ENCODE results near the gene SKIC8. TPM values are rescaled to one million over a fixed set of nuclear protein-coding genes. Genes with fewer than 3 reads are reported as not detected.
A peak's percentile ranks its signal among the peaks of the same experiment; 100 is the strongest.

SKIC8 gene
- total and polyA plus RNA-seq, 2 of the 13 experiments (the other 11 are each of a cell fraction or from before 2014, with no cell fraction given): 69.5 to 70.6 TPM

DNA sequence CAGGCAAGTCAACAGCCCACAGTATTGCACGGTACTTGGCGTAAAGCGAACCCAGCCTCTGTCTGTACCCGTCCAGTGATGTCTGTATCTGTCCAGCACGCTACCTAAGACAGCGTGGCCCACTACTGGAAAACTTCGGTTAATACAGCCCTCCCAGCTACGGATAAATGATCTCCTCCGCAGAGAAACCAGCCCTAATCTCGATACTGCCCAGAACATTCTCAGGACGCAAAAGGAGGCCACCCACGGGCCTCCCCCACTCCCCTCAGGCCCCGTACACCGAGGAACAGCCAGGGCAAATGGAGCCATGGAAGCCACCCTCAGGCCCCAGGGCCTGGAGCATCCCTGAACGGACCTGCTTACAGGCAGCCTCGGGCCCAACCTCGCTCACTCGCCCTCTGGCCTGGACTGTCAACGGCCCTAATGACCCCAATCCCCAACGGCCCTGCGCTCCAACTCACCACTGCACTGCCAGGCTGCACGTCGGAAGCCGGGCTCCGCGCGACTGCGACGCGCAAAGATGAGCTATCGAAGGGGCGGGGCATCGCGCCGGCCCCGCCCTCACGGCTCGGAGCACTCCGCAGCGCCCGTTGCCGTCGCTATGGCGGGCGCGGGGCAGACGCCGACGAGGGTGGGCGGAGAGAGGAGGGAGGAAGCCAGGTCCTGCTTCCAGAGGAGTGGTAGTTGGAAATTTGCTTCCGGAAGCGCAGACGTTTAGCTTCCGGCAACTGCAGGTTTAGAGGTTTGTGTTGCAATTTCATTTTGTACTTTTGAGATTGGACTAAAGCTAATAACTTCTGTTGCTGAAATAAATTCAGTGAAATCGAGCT lies at the start of gene SKIC8 (continued):
- TF ChIP-seq KDM6A (CRISPR knock-in tag; IDR thresholded peaks at IDR 0.05; ENCODE audit: low read depth) (no peak), TCF7L2 (IDR thresholded peaks at IDR 0.05; ENCODE audit: low read depth, low read length) (no peak), HMGA1 (CRISPR knock-in tag; conservative IDR thresholded peaks at IDR 0.05) (no peak), KAT7 (CRISPR knock-in tag; IDR thresholded peaks at IDR 0.05; ENCODE audit: borderline replicate concordance) (0 out of 2 replicates have a peak, but pooled peaks have one; percentile 35), CAMTA2 (CRISPR knock-in tag; IDR thresholded peaks at IDR 0.05; ENCODE audit: borderline replicate concordance) (no peak), ZNF343 (CRISPR knock-in tag; IDR thresholded peaks at IDR 0.05) (peak; percentile 90), ZNF484 (CRISPR knock-in tag; IDR thresholded peaks at IDR 0.05; ENCODE audit: borderline replicate concordance, low read depth) (no peak), SMC3 (IDR thresholded peaks at IDR 0.05; ENCODE audit: low read length) (no peak), ZNF891 (CRISPR knock-in tag; IDR thresholded peaks at IDR 0.05) (peak; percentile 81; the same call in 1 of the 2 replicates), MTF2 (CRISPR knock-in tag; IDR thresholded peaks at IDR 0.05; ENCODE audit: borderline replicate concordance) (no peak), THYN1 (CRISPR knock-in tag; IDR thresholded peaks at IDR 0.05; ENCODE audit: borderline replicate concordance, low read depth) (no peak), GPN1 (CRISPR knock-in tag; IDR thresholded peaks at IDR 0.05; ENCODE audit: borderline replicate concordance) (0 out of 2 replicates have a peak, but pooled peaks have one; percentile 51), ZNF333 (CRISPR knock-in tag; IDR thresholded peaks at IDR 0.05; ENCODE audit: borderline replicate concordance) (no peak)
- TF ChIP-seq, protein P1, sequence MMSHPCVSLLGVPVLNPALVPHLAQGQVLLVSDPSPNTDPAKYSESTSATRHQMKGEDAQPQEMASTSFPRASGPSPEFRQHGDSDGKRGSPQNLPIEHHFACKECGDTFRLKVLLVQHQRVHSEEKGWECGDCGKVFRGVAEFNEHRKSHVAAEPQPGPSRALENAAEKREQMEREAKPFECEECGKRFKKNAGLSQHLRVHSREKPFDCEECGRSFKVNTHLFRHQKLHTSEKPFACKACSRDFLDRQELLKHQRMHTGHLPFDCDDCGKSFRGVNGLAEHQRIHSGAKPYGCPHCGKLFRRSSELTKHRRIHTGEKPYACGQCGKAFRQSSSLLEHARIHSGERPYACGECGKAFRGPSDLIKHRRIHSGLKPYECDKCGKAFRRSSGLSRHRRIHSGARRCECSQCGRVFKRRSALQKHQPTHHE (CRISPR knock-in tag; IDR thresholded peaks at IDR 0.05; ENCODE audit: borderline replicate concordance): no peak
- TF ChIP-seq, protein P2, sequence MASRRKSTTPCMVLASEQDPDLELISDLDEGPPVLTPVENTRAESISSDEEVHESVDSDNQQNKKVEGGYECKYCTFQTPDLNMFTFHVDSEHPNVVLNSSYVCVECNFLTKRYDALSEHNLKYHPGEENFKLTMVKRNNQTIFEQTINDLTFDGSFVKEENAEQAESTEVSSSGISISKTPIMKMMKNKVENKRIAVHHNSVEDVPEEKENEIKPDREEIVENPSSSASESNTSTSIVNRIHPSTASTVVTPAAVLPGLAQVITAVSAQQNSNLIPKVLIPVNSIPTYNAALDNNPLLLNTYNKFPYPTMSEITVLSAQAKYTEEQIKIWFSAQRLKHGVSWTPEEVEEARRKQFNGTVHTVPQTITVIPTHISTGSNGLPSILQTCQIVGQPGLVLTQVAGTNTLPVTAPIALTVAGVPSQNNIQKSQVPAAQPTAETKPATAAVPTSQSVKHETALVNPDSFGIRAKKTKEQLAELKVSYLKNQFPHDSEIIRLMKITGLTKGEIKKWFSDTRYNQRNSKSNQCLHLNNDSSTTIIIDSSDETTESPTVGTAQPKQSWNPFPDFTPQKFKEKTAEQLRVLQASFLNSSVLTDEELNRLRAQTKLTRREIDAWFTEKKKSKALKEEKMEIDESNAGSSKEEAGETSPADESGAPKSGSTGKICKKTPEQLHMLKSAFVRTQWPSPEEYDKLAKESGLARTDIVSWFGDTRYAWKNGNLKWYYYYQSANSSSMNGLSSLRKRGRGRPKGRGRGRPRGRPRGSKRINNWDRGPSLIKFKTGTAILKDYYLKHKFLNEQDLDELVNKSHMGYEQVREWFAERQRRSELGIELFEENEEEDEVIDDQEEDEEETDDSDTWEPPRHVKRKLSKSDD (CRISPR knock-in tag; IDR thresholded peaks at IDR 0.05; ENCODE audit: low read depth): no peak
- TF ChIP-seq, protein P3, sequence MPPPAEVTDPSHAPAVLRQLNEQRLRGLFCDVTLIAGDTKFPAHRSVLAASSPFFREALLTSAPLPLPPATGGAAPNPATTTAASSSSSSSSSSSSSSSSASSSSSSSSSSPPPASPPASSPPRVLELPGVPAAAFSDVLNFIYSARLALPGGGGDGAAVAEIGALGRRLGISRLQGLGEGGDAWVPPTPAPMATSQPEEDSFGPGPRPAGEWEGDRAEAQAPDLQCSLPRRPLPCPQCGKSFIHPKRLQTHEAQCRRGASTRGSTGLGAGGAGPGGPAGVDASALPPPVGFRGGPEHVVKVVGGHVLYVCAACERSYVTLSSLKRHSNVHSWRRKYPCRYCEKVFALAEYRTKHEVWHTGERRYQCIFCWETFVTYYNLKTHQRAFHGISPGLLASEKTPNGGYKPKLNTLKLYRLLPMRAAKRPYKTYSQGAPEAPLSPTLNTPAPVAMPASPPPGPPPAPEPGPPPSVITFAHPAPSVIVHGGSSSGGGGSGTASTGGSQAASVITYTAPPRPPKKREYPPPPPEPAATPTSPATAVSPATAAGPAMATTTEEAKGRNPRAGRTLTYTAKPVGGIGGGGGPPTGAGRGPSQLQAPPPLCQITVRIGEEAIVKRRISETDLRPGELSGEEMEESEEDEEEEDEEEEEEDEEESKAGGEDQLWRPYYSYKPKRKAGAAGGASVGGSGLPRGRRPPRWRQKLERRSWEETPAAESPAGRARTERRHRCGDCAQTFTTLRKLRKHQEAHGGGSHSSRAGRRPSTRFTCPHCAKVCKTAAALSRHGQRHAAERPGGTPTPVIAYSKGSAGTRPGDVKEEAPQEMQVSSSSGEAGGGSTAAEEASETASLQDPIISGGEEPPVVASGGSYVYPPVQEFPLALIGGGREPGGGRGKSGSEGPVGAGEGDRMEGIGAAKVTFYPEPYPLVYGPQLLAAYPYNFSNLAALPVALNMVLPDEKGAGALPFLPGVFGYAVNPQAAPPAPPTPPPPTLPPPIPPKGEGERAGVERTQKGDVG (CRISPR knock-in tag; IDR thresholded peaks at IDR 0.05; ENCODE audit: borderline replicate concordance): no peak
- TF ChIP-seq, protein P4, sequence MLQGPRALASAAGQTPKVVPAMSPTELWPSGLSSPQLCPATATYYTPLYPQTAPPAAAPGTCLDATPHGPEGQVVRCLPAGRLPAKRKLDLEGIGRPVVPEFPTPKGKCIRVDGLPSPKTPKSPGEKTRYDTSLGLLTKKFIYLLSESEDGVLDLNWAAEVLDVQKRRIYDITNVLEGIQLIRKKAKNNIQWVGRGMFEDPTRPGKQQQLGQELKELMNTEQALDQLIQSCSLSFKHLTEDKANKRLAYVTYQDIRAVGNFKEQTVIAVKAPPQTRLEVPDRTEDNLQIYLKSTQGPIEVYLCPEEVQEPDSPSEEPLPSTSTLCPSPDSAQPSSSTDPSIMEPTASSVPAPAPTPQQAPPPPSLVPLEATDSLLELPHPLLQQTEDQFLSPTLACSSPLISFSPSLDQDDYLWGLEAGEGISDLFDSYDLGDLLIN (CRISPR knock-in tag; IDR thresholded peaks at IDR 0.05; ENCODE audit: borderline replicate concordance): no peak; the same call in 1 of the 2 replicates
